Left lung (tissue), 10 donors: ENCODE results near the gene OBSCN. TPM values are rescaled to one million over a fixed set of nuclear protein-coding genes. Genes with fewer than 3 reads are reported as not detected.
"Not testable (repeated sequence)": the region's sequence is repeated elsewhere in the genome, so short reads cannot be mapped to it uniquely, and the experiment has no call there.

ENCODE experiments used
- ATAC-seq: fragments of 200-7000 bp; cut with Tn5 transposase; one replicate; pipeline ENCODE4 v1.9.1; 2020; ENCODE audit warnings: moderate library complexity
- DNase-seq, 4 donors: peaks; one replicate each; pipeline ENCODE4 v3.0.0-alpha.2; 2013 to 2020
- H3K27ac ChIP-seq, 2 donors: fragments of 200-600 bp; sonication (generic) in 1 of 2; one replicate each; pipeline versions ENCODE4 v1.5.0 to v1.8.0; 2020 to 2021
- H3K27me3 ChIP-seq, 2 donors: fragments of 200-600 bp; sonication (generic) in 1 of 2; one replicate each; pipeline versions ENCODE4 v1.5.0 to v1.8.0; 2020 to 2021
- H3K36me3 ChIP-seq, 2 donors: fragments of 200-600 bp; sonication (generic) in 1 of 2; one replicate each; pipeline versions ENCODE4 v1.5.0 to v1.8.0; 2020 to 2021
- H3K4me1 ChIP-seq, 2 donors: fragments of 200-600 bp; one replicate each; pipeline ENCODE4 v1.8.0; 2021
- H3K4me3 ChIP-seq, 2 donors: fragments of 200-600 bp; sonication (generic) in 1 of 2; one replicate each; pipeline versions ENCODE4 v1.5.0 to v1.8.0; 2020 to 2021; ENCODE audit warnings: mild to moderate bottlenecking in 1 of 2
- H3K9me3 ChIP-seq, 2 donors: fragments of 200-600 bp; sonication (generic) in 1 of 2; one replicate each; pipeline versions ENCODE4 v1.5.0 to v1.8.0; 2020 to 2021
- CTCF ChIP-seq, 2 donors: fragments of 200-600 bp; sonication (generic) in 1 of 2; IDR thresholded peaks; one replicate each; pipeline versions ENCODE4 v1.5.0 to v1.8.0; 2021; ENCODE audit warnings: antibody characterized with exemption in 2 of 2
- intact Hi-C, 2 donors: fragments of 100-400 bp; cut with DNase I; formaldehyde crosslinking; loops; one replicate each; pipeline versions ENCODE4 v1.11.2 to v1.14.2; 2022
- polyA plus RNA-seq, 6 donors: library from polyadenylated mRNA; unstranded; fragments of 120-200 nt; gene quantifications; one replicate each; pipeline ENCODE4 v1.2.1, GENCODE V29; 2013; ENCODE audit not compliant: insufficient read length in 6 of 6
- total RNA-seq, 2 donors: library from RNA; stranded (reverse); fragmentation: NEBNext Ultra II Directional; extraction: Animal tissue kit (Norgen Biotek cat#: 25700); gene quantifications; one replicate each; pipeline ENCODE4 v1.2.1, GENCODE V29; 2021
- donor health status: DM: no; HTN: yes; CAD: no.
- donor health status: DM: no; HTN: no; CAD: no.

Gene OBSCN
- total and polyA plus RNA-seq, 8 donors, result 20.3 to 69.5 (median 47.5) TPM

GRCh38 chr1:228219245-228219961 is 11.6 kb downstream of the OBSCN start:
- Histone ChIP-seq H3K27ac (no peak overlapping the region), H3K27me3 (no peaks in the 10 kb centered on the region), H3K4me1 (no peaks in the 10 kb centered on the region), H3K4me3 (no peak overlapping the region), H3K36me3 (peaks cover 0 to 28% of the 10 kb centered on the region in 2 donors), H3K9me3 (peaks cover 0 to 4% of the 10 kb centered on the region in 2 donors)
- no peak for DNase-seq
- no peak for TF ChIP-seq CTCF (IDR thresholded peaks at IDR 0.05)
- no peak for ATAC-seq
- intact Hi-C loops, result no loop called here

GRCh38 chr1:228219962-228220780 is 12.3 kb downstream of the OBSCN start:
- Histone ChIP-seq H3K4me1 (no peaks in the 10 kb centered on the region), H3K27ac (no peak overlapping the region), H3K27me3 (no peaks in the 10 kb centered on the region), H3K36me3 (peaks cover 0 to 36% of the 10 kb centered on the region in 2 donors), H3K4me3 (no peak overlapping the region), H3K9me3 (peaks cover 0 to 11% of the 10 kb centered on the region in 2 donors)
- ATAC-seq (no peak), DNase-seq (no peak)
- intact Hi-C loops, result no loop called here
- no peak for TF ChIP-seq CTCF (IDR thresholded peaks at IDR 0.05)

DNA sequence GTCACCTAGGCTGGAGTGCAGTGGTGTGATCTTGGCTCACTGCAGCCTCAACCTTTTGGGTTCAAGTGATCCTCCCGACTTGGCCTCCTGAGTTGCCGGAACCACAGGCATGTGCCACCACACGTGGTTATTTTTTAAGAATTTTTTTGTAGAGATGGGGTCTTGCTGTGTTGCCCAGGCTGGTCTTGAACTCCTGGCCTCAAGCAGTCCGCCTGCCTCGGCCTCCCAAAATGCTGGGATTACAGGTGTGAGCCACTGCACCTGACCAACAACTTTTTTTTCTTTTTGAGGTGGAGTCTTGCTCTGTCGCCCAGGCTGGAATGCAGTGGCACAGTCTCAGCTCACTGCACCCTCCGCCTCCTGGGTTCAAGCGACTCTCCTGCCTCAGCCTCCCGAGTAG is 13.3 kb downstream of the OBSCN start:
- intact Hi-C loops, H3K27me3 ChIP-seq, H3K4me1 ChIP-seq, ATAC-seq, DNase-seq, H3K27ac ChIP-seq, H3K4me3 ChIP-seq: not testable (repeated sequence)
- H3K9me3 ChIP-seq, result peaks cover 0 to 17% of the 10 kb centered on the region in 2 donors
- peaks cover 0 to 42% of the 10 kb centered on the region in 2 donors for H3K36me3 ChIP-seq

- H3K36me3 ChIP-seq, result peaks cover 0 to 42% of the 10 kb centered on the region in 2 donors
- DNase-seq, result no peak
- TF ChIP-seq CTCF (IDR thresholded peaks at IDR 0.05), result no peak
- no peaks in the 10 kb centered on the region for H3K27me3 ChIP-seq
- peaks cover 0 to 5% of the 10 kb centered on the region in 2 donors for H3K4me1 ChIP-seq
- peaks cover 0 to 17% of the 10 kb centered on the region in 2 donors for H3K9me3 ChIP-seq
- H3K27ac ChIP-seq, result no peak overlapping the region
- no peak for ATAC-seq
- H3K4me3 ChIP-seq, result no peak overlapping the region
- intact Hi-C loops, result no loop called here
These were observed 14.7 kb downstream of the OBSCN start for GRCh38 chr1:228222548-228222947.

DNA sequence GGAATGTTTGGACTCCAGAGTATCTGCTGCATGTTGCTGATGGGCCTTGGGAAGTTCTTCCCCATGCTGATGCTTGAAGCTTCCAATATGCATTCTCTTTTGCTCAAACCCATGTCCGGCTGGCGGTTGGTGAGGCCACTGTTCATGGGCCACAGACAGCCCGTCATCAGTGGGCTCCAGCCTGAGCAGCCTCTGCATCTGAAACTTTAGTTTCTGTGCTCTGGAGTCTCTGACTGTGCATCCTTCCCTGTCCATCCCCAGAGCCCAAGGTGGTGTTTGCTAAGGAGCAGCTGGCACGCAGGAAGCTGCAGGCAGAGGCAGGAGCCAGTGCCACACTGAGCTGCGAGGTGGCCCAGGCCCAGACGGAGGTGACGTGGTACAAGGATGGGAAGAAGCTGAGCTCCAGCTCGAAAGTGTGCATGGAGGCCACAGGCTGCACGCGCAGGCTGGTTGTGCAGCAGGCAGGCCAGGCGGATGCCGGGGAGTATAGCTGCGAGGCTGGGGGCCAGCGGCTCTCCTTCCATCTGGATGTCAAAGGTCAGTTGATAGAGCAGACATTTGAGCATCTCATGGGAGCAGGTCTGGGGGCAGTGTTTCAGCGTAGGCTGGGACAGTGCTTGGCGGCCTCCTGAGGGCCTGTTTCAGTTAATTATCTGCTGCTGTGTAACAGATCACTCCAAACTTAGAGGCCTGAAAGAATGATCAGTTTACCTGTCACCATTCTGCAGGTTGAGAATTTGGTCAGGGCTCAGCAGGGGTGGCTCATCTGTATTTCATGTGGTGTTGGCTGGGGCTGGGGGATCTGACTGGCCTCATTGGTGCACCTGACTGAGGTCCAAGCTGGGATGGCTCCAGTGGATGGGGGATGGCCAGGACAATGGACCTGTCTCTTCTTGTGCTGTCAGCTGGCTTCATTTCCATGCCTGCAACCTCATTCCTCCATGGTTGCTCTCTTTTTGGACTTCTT is 16.6 kb downstream of the OBSCN start:
- no peak for TF ChIP-seq CTCF (IDR thresholded peaks at IDR 0.05)
- H3K36me3 ChIP-seq, result peaks cover 0 to 28% of the 10 kb centered on the region in 2 donors
- peaks cover 0 to 17% of the 10 kb centered on the region in 2 donors for H3K9me3 ChIP-seq
- ATAC-seq, result no peak
- no peak overlapping the region for H3K4me3 ChIP-seq
- no peak for DNase-seq
- no peaks in the 10 kb centered on the region for H3K27me3 ChIP-seq
- H3K27ac ChIP-seq, result no peak overlapping the region
- intact Hi-C loops, result no loop called here
- H3K4me1 ChIP-seq, result peaks cover 0 to 12% of the 10 kb centered on the region in 2 donors
